Panc1 (cell line): Measurements from ENCODE around the gene ADAMTSL2.

Source experiments
- CTCF ChIP-seq: fragments of 450-650 bp; IDR thresholded peaks from 2 replicates; pipeline ENCODE4 v1.5.1; 2017; ENCODE audit warnings: mild to moderate bottlenecking
- POLR2AphosphoS5 ChIP-seq: IDR thresholded peaks from 2 replicates; pipeline ENCODE4 v1.6.1; 2012; ENCODE audit warnings: mild to moderate bottlenecking, low read depth, low read length, moderate library complexity
- REST ChIP-seq, 2 experiments: IDR thresholded peaks; 2 replicates each; pipeline ENCODE4 v1.6.1; 2011 to 2012; ENCODE audit warnings: low read depth in 2 of 2, control low read depth in 1 of 2, low read length in 1 of 2, mild to moderate bottlenecking in 1 of 2, moderate library complexity in 1 of 2; ENCODE audit not compliant: insufficient read depth in 1 of 2

DNA sequence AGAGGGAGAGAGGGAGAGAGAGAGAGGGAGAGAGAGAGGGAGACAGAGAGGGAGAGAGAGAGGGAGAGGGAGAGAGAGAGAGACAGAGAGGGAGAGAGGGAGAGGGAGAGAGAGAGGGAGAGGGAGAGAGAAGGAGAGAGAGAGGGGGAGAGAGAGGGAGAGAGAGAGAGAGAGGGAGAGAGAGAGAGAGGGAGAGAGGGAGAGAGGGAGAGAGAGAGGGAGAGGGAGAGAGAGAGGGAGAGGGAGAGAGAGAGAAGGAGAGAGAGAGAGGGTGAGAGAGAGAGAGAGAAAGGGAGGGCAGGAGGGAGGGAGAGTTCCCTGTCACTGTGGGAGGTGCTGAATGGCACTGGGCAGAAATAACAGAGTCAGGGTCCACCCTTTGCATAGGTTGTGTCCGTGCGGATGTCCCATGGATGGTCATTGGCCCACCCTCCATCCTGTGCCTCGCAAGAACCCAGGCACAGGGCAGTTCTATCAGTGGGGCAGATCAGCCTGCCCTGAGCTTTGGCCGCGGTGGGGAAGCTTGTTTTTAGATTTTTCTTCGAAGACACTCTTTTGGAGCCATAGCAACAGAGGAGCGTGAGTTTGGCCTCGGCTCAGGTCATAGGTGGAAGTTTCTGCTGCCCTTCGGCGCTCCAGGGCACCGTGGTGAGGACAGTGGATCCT, 30.1 kb downstream of the ADAMTSL2 start:
- TF ChIP-seq CTCF, result no peak
- TF ChIP-seq REST (IDR thresholded peaks at IDR 0.05; ENCODE audit: insufficient read depth in 1 of 2, low read depth in 2 of 2, low read length in 1 of 2), result no peak
- TF ChIP-seq POLR2AphosphoS5, result no peak
